HUES6 (cell line): ENCODE measurements around the gene PPP1R9A.

Experiments used
- H3K27ac ChIP-seq: 2 replicates; pipeline ENCODE4 v1.7.0; 2013; ENCODE audit warnings: low read depth, mild to moderate bottlenecking, low read length, inconsistent platforms
- H3K27me3 ChIP-seq: 2 replicates; pipeline ENCODE4 v1.6.1; 2013; ENCODE audit warnings: low read length; ENCODE audit not compliant: control insufficient read depth, insufficient read depth
- H3K36me3 ChIP-seq: 2 replicates; pipeline ENCODE4 v1.6.1; 2013; ENCODE audit warnings: low read length; ENCODE audit not compliant: control insufficient read depth, insufficient read depth
- H3K4me1 ChIP-seq: 2 replicates; pipeline ENCODE4 v1.6.1; 2013; ENCODE audit warnings: low read length; ENCODE audit not compliant: control insufficient read depth, insufficient read depth
- H3K4me3 ChIP-seq: 2 replicates; pipeline ENCODE4 v1.5.1; 2013; ENCODE audit warnings: low read depth, low read length
- H3K9ac ChIP-seq: one replicate; pipeline ENCODE4 v1.6.1; 2013; ENCODE audit warnings: mild to moderate bottlenecking, low read length
- H3K9me3 ChIP-seq: 2 replicates; pipeline ENCODE4 v1.6.1; 2013; ENCODE audit warnings: low read depth, low read length; ENCODE audit not compliant: control insufficient read depth, insufficient read depth

Gene PPP1R9A

GRCh38 chr7:95062901-95063300 is 155.5 kb downstream of the PPP1R9A start:
- Histone ChIP-seq H3K4me3 (no peak overlapping the region), H3K36me3 (no peaks in the 10 kb centered on the region), H3K9ac (no peak overlapping the region), H3K9me3 (no peaks in the 10 kb centered on the region; the same call in 1 of the 2 replicates), H3K27me3 (no peaks in the 10 kb centered on the region), H3K4me1 (0 out of 2 replicates have a peak, but pooled peaks cover 3% of the 10 kb centered on the region), H3K27ac (no peak overlapping the region)

- H3K9me3 ChIP-seq, result no peaks in the 10 kb centered on the region
- H3K27ac ChIP-seq, result no peak overlapping the region
- no peaks in the 10 kb centered on the region for H3K36me3 ChIP-seq
- no peak overlapping the region for H3K9ac ChIP-seq
- H3K4me1 ChIP-seq, result no peaks in the 10 kb centered on the region
- H3K27me3 ChIP-seq, result no peaks in the 10 kb centered on the region
- H3K4me3 ChIP-seq, result no peak overlapping the region
Measured at GRCh38 chr7:95066737-95067530, 159.5 kb downstream of the PPP1R9A start.

DNA sequence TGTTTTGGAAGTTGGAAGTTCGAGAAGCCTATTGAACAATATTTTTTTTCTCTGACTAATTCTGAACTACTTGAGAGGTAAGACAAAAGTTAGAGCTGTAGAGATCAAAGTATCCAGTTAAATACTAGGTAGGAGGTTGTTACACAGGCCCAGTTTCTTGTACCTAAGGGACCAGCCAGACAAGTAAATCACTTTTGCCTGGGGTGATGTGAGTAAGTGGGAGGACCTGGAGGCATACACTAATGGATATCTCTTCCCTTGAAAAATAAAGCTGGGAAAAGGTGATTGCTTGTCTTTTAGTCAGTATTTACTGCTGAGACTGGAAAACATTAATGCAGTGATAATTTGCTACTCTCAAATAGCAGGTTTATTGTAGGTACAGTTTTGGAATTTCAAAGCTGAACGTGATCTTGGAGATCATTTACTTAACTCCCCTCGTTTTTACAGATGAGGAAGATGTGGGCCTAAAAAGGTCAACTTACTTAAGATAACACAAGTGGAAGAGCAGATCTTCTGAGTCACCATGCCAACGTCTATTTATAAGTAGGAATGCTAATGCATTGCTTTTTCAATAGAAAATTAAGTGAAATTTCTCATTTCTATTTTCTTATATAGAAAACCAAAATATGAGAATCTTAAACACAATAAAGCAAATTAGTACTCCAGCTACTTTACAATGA is 181.3 kb downstream of the PPP1R9A start:
- no peak overlapping the region for H3K27ac ChIP-seq
- no peak overlapping the region for H3K4me3 ChIP-seq
- H3K9ac ChIP-seq, result no peak overlapping the region
- no peaks in the 10 kb centered on the region for H3K36me3 ChIP-seq
- H3K4me1 ChIP-seq, result no peaks in the 10 kb centered on the region
- no peaks in the 10 kb centered on the region for H3K9me3 ChIP-seq
- H3K27me3 ChIP-seq, result no peaks in the 10 kb centered on the region

DNA sequence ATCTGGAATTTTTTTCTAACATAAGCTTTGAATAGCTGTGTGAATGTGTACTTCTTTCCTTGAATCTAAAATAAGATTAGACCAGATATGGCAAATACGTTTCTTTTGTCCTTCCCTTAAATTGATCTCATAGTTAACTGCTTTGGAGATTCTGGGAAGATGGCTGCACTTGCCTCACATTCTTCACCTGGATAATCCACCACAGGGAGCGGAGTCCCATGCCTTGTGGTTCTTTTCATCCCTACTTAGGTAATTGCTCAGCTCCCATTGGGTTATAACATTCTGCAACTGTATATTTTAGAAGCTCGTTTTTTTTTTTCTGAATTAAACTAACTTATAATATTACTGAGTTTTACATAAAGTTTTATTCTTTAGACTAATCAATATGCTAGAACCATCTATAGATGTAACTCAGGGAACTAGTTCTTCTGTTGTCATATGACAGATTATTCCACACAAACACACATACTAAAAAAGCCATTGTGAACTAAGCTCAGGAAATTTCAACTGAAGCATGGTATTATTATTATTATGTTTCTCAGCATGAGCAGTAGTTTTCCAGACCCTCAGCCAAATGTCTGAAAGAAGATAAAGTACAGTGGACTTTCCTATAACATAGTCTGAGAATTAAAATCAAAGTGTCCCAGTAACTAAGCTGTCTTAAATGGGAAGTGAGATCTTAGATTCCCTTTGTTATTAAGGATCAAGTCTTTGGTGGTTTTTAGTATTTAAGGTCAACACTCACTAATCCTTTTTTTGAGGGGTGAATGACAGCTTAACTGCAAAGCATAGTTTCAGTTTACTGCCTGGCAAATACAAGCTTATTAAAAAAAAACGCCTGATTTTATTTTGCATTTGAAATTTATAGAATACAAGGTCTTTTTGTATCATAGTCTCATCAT is 182.3 kb downstream of the PPP1R9A start:
- no peak overlapping the region for H3K4me3 ChIP-seq
- H3K9me3 ChIP-seq, result no peaks in the 10 kb centered on the region
- H3K36me3 ChIP-seq, result no peaks in the 10 kb centered on the region
- no peak overlapping the region for H3K27ac ChIP-seq
- H3K4me1 ChIP-seq, result no peaks in the 10 kb centered on the region
- H3K27me3 ChIP-seq, result no peaks in the 10 kb centered on the region
- no peak overlapping the region for H3K9ac ChIP-seq

- H3K4me3 ChIP-seq, result no peak overlapping the region
- H3K9me3 ChIP-seq, result no peaks in the 10 kb centered on the region
- no peaks in the 10 kb centered on the region for H3K27me3 ChIP-seq
- no peaks in the 10 kb centered on the region for H3K36me3 ChIP-seq
- no peak overlapping the region for H3K27ac ChIP-seq
- H3K4me1 ChIP-seq, result no peaks in the 10 kb centered on the region
- H3K9ac ChIP-seq, result no peak overlapping the region
Measured at GRCh38 chr7:95092324-95092723, 184.9 kb downstream of the PPP1R9A start.

DNA sequence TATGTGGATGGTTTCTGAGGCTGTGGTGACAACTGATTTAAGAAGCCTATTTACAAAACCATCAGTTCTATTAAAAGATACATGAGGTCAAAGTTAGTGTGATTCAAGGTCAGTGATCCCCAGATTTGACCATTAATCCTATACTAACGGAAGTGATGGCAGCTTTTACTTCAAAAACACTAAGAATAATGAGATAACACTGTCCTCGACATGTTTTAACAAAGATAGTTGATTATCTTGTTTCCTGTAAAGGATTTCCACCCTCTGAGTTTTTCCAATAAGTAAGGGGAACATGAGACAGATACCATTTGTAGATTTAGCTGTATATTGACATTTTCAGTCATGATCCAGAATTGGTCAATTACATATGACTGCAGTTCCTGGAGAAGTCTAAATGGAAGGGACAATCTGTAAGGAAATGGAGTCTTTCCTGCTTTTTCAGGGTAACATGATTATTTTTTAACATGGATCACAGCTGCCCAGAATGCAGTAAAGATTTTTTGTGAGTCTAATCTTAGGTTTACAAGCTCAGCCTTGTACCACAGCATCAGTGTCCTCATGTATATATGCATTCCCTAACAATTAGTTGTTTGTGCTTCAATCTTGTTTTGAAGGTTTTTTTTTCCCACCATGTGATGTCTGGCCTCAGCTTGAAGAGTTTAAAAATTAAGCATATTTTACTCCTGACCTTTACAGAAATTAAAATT is 188.0 kb downstream of the PPP1R9A start:
- Histone ChIP-seq H3K36me3 (no peaks in the 10 kb centered on the region), H3K27ac (no peak overlapping the region), H3K9me3 (no peaks in the 10 kb centered on the region), H3K27me3 (no peaks in the 10 kb centered on the region), H3K4me3 (no peak overlapping the region), H3K9ac (no peak overlapping the region), H3K4me1 (no peaks in the 10 kb centered on the region)

DNA sequence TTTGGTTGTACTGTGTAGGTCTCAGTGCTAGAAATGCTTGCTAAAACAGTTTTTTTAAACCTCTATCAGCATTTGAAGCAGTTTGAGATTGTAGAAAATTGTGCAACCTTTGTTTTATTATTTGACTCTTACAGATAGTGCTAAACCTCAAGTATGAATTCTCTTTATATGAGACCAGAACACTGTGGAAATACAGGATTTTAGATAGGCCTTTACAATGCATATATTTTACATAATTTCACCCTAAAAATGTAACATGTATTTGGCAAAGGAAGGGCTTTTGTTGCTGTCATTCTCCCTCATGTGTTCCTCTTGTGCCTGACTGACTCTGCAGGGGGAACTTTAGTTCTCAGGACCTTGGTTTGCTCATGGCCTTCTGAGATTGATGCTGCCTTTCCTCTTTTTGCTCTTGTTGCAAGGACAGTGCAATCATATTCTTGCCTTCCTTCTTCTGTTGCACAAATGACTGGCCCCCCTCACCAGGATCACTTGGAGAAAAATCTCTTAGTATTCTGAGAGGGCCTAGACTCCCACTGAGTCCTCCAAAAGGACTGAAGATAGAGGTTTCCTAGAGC is 188.7 kb downstream of the PPP1R9A start:
- H3K4me3 ChIP-seq, result no peak overlapping the region
- H3K36me3 ChIP-seq, result no peaks in the 10 kb centered on the region
- no peak overlapping the region for H3K9ac ChIP-seq
- no peaks in the 10 kb centered on the region for H3K27me3 ChIP-seq
- no peaks in the 10 kb centered on the region for H3K4me1 ChIP-seq
- no peak overlapping the region for H3K27ac ChIP-seq
- H3K9me3 ChIP-seq, result no peaks in the 10 kb centered on the region

GRCh38 chr7:95097291-95097690 is 189.9 kb downstream of the PPP1R9A start:
- Histone ChIP-seq H3K27me3 (no peaks in the 10 kb centered on the region), H3K9me3 (no peaks in the 10 kb centered on the region), H3K9ac (no peak overlapping the region), H3K4me3 (no peak overlapping the region), H3K27ac (no peak overlapping the region), H3K36me3 (no peaks in the 10 kb centered on the region), H3K4me1 (no peaks in the 10 kb centered on the region)

- Histone ChIP-seq H3K36me3 (no peaks in the 10 kb centered on the region), H3K9me3 (no peaks in the 10 kb centered on the region), H3K27me3 (no peaks in the 10 kb centered on the region), H3K4me1 (no peaks in the 10 kb centered on the region), H3K4me3 (no peak overlapping the region), H3K27ac (no peak overlapping the region), H3K9ac (no peak overlapping the region)
Measured at GRCh38 chr7:95097851-95098250, 190.5 kb downstream of the PPP1R9A start.

GRCh38 chr7:95099106-95099505 is 191.7 kb downstream of the PPP1R9A start:
- Histone ChIP-seq H3K36me3 (no peaks in the 10 kb centered on the region), H3K9me3 (no peaks in the 10 kb centered on the region), H3K27ac (no peak overlapping the region), H3K9ac (no peak overlapping the region), H3K4me1 (no peaks in the 10 kb centered on the region), H3K27me3 (no peaks in the 10 kb centered on the region), H3K4me3 (no peak overlapping the region)
